B cell (primary cell): ENCODE measurements around the gene B3GLCT. TPM values are rescaled to one million over a fixed set of nuclear protein-coding genes. Genes with fewer than 3 reads are reported as not detected.

Experiments used
- ATAC-seq: fragments of 200-7000 bp; cut with Tn5 transposase; one replicate; pipeline ENCODE4 v1.10.0; 2021; ENCODE audit warnings: low read depth, mild to moderate bottlenecking, moderate number of reproducible peaks, moderate library complexity
- CTCF ChIA-PET: fragments of 350-600 bp; sonication (Branson Sonifier 250); formaldehyde crosslinking; loops from one replicate; lab custom pipeline; 2021; ENCODE audit warnings: antibody characterized with exemption, inconsistent platforms; lab: Charles Lee
- POLR2A ChIA-PET: fragments of 350-600 bp; sonication (Branson Sonifier 250); formaldehyde crosslinking; loops from one replicate; lab custom pipeline; 2021; ENCODE audit warnings: antibody characterized with exemption; lab: Charles Lee
- DNase-seq: peaks from one replicate; pipeline ENCODE4 v3.0.0; 2013
- H2AFZ ChIP-seq: 2 replicates; pipeline ENCODE4 v1.6.1; 2012; ENCODE audit warnings: mild to moderate bottlenecking, low read depth, low read length; ENCODE audit not compliant: insufficient read depth, poor library complexity, severe bottlenecking
- H3K27ac ChIP-seq, 2 donors: 1 replicate in 1 of 2; 2 replicates in 1 of 2; pipeline ENCODE4 v1.5.1; 2012 to 2013; ENCODE audit warnings: low read length in 2 of 2, mild to moderate bottlenecking in 2 of 2, moderate library complexity in 1 of 2
- H3K27me3 ChIP-seq, 4 experiments: fragments of 200-600 bp in 1 of 4; sonication (generic) in 1 of 4; replicated peaks in 1 of 4; 1 replicate in 2 of 4; 2 replicates in 2 of 4; pipeline versions ENCODE4 v1.6.1 to v1.7.0; 2013 to 2016; ENCODE audit warnings: low read length in 3 of 4, mild to moderate bottlenecking in 2 of 4, mixed read lengths in 1 of 4, moderate library complexity in 1 of 4; ENCODE audit not compliant: insufficient read depth in 4 of 4, control insufficient read depth in 3 of 4; ENCODE audit errors: control extremely low read depth in 1 of 4
- H3K36me3 ChIP-seq, 2 experiments: replicated peaks in 1 of 2; 1 replicate in 1 of 2; 2 replicates in 1 of 2; pipeline versions ENCODE4 v1.6.1 to v1.7.1; 2013; ENCODE audit warnings: low read length in 1 of 2; ENCODE audit not compliant: insufficient read depth in 2 of 2, control insufficient read depth in 1 of 2; ENCODE audit errors: control extremely low read depth in 1 of 2, extremely low read depth in 1 of 2
- H3K4me1 ChIP-seq, 2 donors: fragments of 200-600 bp in 1 of 2; sonication (generic) in 1 of 2; 1 replicate in 1 of 2; 2 replicates in 1 of 2; pipeline versions ENCODE4 v1.5.1 to v1.6.1; 2013 to 2017; ENCODE audit warnings: low read length in 2 of 2; ENCODE audit not compliant: control insufficient read depth in 2 of 2, insufficient read depth in 2 of 2
- H3K4me2 ChIP-seq: replicated peaks from 2 replicates; pipeline ENCODE3; 2012; ENCODE audit warnings: mild to moderate bottlenecking, low read depth, low read length; ENCODE audit not compliant: poor library complexity, severe bottlenecking
- H3K4me3 ChIP-seq, 5 experiments: fragments of 200-600 bp in 1 of 5; sonication (generic) in 1 of 5; 1 replicate in 3 of 5; 2 replicates in 2 of 5; pipeline versions ENCODE4 v1.5.1 to v1.7.0; 2011 to 2016; ENCODE audit warnings: low read length in 4 of 5, mild to moderate bottlenecking in 4 of 5, low read depth in 2 of 5, control low read depth in 1 of 5, moderate library complexity in 1 of 5; ENCODE audit not compliant: insufficient read depth in 1 of 5; ENCODE audit errors: control extremely low read depth in 1 of 5, extremely low read depth in 1 of 5
- H3K79me2 ChIP-seq: fragments of 200-600 bp; sonication (generic); one replicate; pipeline ENCODE4 v1.6.0; 2016; ENCODE audit warnings: low read length; ENCODE audit not compliant: control insufficient read depth, insufficient read depth
- H3K9ac ChIP-seq: fragments of 200-600 bp; sonication (generic); 2 replicates; pipeline ENCODE4 v1.6.1; 2017; ENCODE audit warnings: mild to moderate bottlenecking, low read length, moderate library complexity
- H3K9me3 ChIP-seq, 3 donors: one replicate each; pipeline versions ENCODE4 v1.6.1 to v1.7.1; 2013; ENCODE audit warnings: low read length in 2 of 3; ENCODE audit not compliant: control insufficient read depth in 2 of 3, insufficient read depth in 1 of 3; ENCODE audit errors: control extremely low read depth in 1 of 3
- H4K20me1 ChIP-seq: 2 replicates; pipeline ENCODE4 v1.6.0; 2012; ENCODE audit warnings: mild to moderate bottlenecking, low read length; ENCODE audit not compliant: insufficient read depth, control insufficient read depth, poor library complexity, severe bottlenecking
- H3K27ac Mint-ChIP-seq: one replicate; pipeline ENCODE4 v1.8.0; 2021; ENCODE audit warnings: mixed read lengths
- H3K27me3 Mint-ChIP-seq: one replicate; pipeline ENCODE4 v1.8.0; 2021; ENCODE audit warnings: mixed read lengths
- H3K4me1 Mint-ChIP-seq: one replicate; pipeline ENCODE4 v1.8.0; 2021; ENCODE audit warnings: mixed read lengths
- H3K4me3 Mint-ChIP-seq: one replicate; pipeline ENCODE4 v1.8.0; 2021; ENCODE audit warnings: mixed read lengths
- H3K9me3 Mint-ChIP-seq: one replicate; pipeline ENCODE4 v1.8.0; 2022; ENCODE audit warnings: mixed read lengths; ENCODE audit not compliant: insufficient read depth
- EZH2 ChIP-seq: IDR thresholded peaks from 2 replicates; pipeline ENCODE4 v1.6.1; 2012; ENCODE audit warnings: borderline replicate concordance, low read depth, mild to moderate bottlenecking, moderate library complexity, low read length; ENCODE audit not compliant: insufficient read depth, poor library complexity, severe bottlenecking
- WGBS: methylation state at CpG from one replicate; pipeline ENCODE4 v1.1.5; 2013; ENCODE audit warnings: missing lambda C conversion rate; ENCODE audit not compliant: insufficient coverage; 5-methylcytosine and 5-hydroxymethylcytosine counted together
- intact Hi-C: fragments of 100-400 bp; cut with micrococcal nuclease; formaldehyde crosslinking; loops from one replicate; pipeline ENCODE4 v1.10.0; 2022
- polyA plus RNA-seq: library from polyadenylated mRNA; depleted of rRNA; stranded (reverse); fragments of >200 nt; gene quantifications from 2 replicates; pipeline ENCODE4 v1.2.3, GENCODE V29; 2012
- total RNA-seq, 2 donors: library from RNA; stranded (reverse); fragments of 120-200 nt in 1 of 2; gene quantifications; 1 replicate in 1 of 2; 2 replicates in 1 of 2; pipeline versions ENCODE4 v1.2.3 to v1.2.4, GENCODE V29; 2013 to 2022
- TF ChIP-seq, protein P1 (sequence below): fragments of 200-600 bp; IDR thresholded peaks from one replicate; pipeline ENCODE4 v1.8.0; 2022; ENCODE audit warnings: antibody characterized with exemption, mild to moderate bottlenecking

Gene B3GLCT
- total and polyA plus RNA-seq, 2 donors (not counting 1 experiment from before 2014, with no cell fraction given), result 1.4 to 6.2 TPM

DNA sequence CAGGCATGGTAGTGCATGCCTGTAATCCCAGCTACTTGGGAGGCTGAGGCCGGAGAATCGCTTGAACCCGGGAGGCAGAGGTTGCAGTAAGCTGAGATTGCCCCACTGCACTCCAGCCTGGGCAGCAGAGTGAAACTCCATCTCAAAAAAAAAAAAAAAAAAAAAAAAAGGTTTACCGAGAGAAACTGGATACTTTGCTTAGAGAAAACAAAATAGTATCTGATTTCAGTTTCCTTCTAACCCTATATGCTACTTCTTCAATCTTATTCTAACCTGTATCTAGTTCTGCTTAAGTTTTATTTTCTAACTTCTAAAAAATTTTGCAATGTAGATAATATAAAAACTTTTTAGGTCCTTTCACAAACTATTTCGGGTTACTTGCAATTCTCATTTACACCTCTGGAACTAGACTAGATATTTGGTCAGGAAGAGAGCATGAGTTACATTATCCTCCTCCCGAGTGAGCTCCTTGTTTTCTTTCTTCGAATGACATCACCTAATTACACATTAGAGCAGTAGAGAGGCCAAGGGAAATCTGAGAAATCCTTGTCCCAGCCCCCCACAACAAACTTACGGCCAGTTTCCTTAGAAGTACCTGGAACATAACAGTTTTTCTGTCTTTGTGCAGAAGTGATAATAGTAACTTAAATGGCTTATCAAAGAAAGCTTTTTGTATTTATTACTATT lies 128.9 kb downstream of the B3GLCT start:
- H4K20me1 ChIP-seq, result no peaks in the 10 kb centered on the region
- Mint-ChIP-seq H3K4me1 (no peaks in the 10 kb centered on the region), H3K27me3 (no peaks in the 10 kb centered on the region), H3K9me3 (no peaks in the 10 kb centered on the region), H3K27ac (no peak overlapping the region), H3K4me3 (no peak overlapping the region)
- no peaks in the 10 kb centered on the region for H3K9me3 ChIP-seq
- H3K4me1 ChIP-seq, result no peaks in the 10 kb centered on the region
- H3K9ac ChIP-seq, result no peak overlapping the region
- ChIA-PET POLR2A (no interaction called here), CTCF (no interaction called here)
- H3K27ac ChIP-seq, result no peak overlapping the region
- H3K79me2 ChIP-seq, result no peaks in the 10 kb centered on the region
- no CpG with 5 or more reads among the region's 8 CpGs for WGBS
- H3K4me3 ChIP-seq, result no peak overlapping the region
- no peak overlapping the region for H2AFZ ChIP-seq
- TF ChIP-seq EZH2, result no peak
- TF ChIP-seq, protein P1, sequence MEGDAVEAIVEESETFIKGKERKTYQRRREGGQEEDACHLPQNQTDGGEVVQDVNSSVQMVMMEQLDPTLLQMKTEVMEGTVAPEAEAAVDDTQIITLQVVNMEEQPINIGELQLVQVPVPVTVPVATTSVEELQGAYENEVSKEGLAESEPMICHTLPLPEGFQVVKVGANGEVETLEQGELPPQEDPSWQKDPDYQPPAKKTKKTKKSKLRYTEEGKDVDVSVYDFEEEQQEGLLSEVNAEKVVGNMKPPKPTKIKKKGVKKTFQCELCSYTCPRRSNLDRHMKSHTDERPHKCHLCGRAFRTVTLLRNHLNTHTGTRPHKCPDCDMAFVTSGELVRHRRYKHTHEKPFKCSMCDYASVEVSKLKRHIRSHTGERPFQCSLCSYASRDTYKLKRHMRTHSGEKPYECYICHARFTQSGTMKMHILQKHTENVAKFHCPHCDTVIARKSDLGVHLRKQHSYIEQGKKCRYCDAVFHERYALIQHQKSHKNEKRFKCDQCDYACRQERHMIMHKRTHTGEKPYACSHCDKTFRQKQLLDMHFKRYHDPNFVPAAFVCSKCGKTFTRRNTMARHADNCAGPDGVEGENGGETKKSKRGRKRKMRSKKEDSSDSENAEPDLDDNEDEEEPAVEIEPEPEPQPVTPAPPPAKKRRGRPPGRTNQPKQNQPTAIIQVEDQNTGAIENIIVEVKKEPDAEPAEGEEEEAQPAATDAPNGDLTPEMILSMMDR, result no peak
- DNase-seq (no peak), ATAC-seq (no peak)
- H3K36me3 ChIP-seq, result no peaks in the 10 kb centered on the region
- intact Hi-C loops, result no loop called here
- no peaks in the 10 kb centered on the region for H3K27me3 ChIP-seq
- no peak overlapping the region for H3K4me2 ChIP-seq

- ChIA-PET CTCF (no interaction called here), POLR2A (no interaction called here)
- no CpG with 5 or more reads among the region's 1 CpG for WGBS
- H3K27me3 ChIP-seq, result no peaks in the 10 kb centered on the region
- Mint-ChIP-seq H3K9me3 (no peaks in the 10 kb centered on the region), H3K27me3 (no peaks in the 10 kb centered on the region), H3K27ac (no peak overlapping the region), H3K4me1 (no peaks in the 10 kb centered on the region), H3K4me3 (no peak overlapping the region)
- no peaks in the 10 kb centered on the region for H3K4me1 ChIP-seq
- no peak overlapping the region for H3K27ac ChIP-seq
- H3K9me3 ChIP-seq, result no peaks in the 10 kb centered on the region
- H3K9ac ChIP-seq, result no peak overlapping the region
- no peaks in the 10 kb centered on the region for H4K20me1 ChIP-seq
- H3K4me2 ChIP-seq, result no peak overlapping the region
- H3K36me3 ChIP-seq, result no peaks in the 10 kb centered on the region
- H2AFZ ChIP-seq, result no peak overlapping the region
- ATAC-seq (no peak), DNase-seq (no peak)
- H3K4me3 ChIP-seq, result no peak overlapping the region
- intact Hi-C loops, result no loop called here
- no peak for TF ChIP-seq EZH2
- TF ChIP-seq, protein P1, result no peak
- no peaks in the 10 kb centered on the region for H3K79me2 ChIP-seq
These were observed 130.5 kb downstream of the B3GLCT start for GRCh38 chr13:31330236-31330635.
